ENCODE data around the gene TMF1.
A peak's percentile ranks its signal among the peaks of the same experiment; 100 is the strongest.

The TMF1 gene

DNA sequence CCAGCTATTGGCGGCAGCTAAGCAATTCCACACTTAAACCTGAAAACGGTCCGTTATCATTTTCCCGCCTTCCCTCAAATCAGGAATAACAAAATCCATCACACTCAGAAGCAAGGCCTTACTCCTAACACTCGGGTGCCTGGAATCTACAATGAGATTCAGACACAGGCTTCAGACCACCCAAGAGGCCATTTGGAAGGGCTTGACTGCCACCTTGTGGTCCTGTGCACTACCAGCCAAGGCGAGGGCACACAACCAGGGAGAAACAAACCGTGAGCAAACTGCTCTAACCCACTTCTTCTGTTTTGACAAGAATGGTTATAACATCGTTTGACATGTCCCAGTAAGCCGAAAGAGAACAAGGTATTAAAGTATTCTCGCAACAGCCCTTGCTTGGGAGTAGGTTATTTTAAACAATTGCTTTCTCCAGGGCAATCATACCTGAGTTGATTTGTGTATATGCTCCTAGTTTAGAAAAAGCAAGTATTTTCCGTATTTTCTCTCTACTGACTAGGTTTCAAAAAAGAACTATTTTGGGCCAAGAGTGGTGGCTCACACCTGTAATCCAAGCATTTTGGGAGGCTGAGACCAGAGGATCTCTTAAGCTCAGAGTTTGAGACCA is 79.7 kb downstream of the TMF1 start:
- TF ChIP-seq, protein P1, sequence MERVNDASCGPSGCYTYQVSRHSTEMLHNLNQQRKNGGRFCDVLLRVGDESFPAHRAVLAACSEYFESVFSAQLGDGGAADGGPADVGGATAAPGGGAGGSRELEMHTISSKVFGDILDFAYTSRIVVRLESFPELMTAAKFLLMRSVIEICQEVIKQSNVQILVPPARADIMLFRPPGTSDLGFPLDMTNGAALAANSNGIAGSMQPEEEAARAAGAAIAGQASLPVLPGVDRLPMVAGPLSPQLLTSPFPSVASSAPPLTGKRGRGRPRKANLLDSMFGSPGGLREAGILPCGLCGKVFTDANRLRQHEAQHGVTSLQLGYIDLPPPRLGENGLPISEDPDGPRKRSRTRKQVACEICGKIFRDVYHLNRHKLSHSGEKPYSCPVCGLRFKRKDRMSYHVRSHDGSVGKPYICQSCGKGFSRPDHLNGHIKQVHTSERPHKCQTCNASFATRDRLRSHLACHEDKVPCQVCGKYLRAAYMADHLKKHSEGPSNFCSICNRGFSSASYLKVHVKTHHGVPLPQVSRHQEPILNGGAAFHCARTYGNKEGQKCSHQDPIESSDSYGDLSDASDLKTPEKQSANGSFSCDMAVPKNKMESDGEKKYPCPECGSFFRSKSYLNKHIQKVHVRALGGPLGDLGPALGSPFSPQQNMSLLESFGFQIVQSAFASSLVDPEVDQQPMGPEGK (CRISPR knock-in tag; IDR thresholded peaks at IDR 0.05; ENCODE audit: borderline replicate concordance), result no peak
- ATAC-seq, result peak; percentile 99

All from SK-N-SH treated with all-trans-retinoic acid at 6 μM for 48 hours (cell line).